Endometrium (tissue), 2 donors: ENCODE results near the gene TEP1.
A peak's percentile ranks its signal among the peaks of the same experiment; 100 is the strongest.
"Not testable (repeated sequence)": the region's sequence is repeated elsewhere in the genome, so short reads cannot be mapped to it uniquely, and the experiment has no call there.

Experiments
- FAIRE-seq: peaks from 2 replicates; lab custom pipeline; 2012; peaks lifted over from hg19 to GRCh38; lab: Jason Lieb, UNC
- donor health status: control.
- donor health status: control.

TEP1 gene

DNA sequence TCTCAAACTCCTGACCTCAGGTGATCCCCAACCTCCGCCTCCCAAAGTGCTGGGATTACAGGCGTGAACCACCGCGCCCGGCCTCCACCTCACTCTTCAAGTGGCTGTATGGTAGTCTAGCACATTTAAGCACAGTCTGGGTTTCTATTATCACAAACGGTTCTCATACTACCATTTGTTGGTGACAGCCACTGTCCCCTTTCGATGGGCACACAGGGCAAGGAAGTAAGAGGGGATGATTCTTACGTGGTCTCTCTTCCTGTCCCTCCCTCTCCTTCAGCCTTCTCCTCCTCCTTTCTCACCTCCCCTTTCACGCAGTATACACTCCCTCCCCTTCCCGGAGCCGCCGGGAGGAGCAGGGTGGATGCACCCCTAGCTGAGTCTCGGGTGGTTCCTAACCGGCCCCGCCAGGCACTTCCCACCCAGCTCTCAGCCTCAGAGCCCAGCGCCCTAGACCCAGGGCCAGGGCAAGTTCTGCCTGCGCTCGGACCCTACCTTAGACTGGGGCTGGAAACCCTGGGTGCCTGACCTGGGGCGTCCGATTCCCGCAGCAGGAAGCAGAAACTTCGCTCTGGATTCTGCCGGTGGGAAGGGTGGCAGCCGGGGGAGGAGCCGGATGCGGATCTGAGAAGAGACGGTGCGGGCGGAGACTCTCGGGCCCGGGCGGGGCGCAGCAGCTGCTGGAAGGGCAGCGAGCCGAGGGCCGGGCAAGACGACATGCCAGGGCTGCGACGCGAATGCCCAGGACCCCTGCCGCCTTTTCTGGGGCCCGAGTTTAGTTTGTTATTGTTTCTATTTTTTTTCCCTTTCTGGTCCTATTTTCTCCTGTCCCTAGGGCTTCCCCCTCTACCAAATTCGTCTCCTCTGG, at the start of gene TEP1:
Gene TEP1 (minus strand): TSS at position 626 of the 868 bp plus-strand sequence. CDS start 5,062 bp downstream, outside the sequence.
- no peak for FAIRE-seq

DNA sequence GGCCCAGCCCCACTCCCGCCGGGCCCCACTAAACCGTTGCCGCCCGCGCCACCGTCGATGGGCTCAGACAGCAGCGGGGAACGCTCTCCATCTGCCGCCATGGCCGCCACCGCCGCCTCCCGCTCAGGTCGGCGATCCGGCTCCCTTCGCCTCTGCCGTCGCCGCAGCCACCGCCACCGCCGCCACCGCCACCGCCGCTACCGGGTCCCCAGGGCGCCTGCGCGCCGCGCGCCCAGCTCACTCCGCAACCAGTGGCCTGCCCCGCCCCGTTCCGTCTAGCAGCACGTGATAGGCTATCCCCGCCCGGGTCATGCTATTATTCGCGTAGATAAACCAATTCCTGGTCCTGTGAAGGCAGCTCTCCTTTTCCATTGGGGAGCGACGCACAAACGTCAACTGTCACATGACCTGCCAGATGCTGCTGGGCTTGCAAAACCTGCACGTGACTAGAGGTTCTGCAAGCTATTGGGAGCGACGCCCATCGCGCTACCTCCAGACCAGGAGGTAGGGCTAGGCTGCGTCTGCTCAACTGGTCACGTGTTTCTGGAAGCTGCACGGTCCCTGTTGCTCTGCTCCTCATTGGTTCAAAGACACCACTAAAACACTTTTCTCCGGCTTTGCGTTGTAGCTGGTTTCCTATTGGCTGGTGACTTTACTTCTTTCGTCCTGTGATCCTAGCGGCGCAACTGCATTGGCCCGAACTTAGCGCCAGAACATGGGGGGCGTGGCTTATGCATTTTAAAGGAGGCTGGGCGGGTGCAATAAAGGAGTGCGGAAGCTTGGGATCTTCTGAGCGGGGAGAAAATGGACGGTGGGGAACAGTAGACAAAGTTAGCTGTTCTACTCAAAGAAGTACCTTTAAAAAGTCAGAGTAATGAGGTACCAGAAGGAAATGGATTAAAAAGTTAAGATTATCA, 48.2 kb upstream of the TEP1 start, which contains the start of gene PIP4P1:
Gene PIP4P1 (minus strand): TSS at position 210 of the 917 bp plus-strand sequence. CDS start 109 bp downstream, at position 101.
- peak; percentile 100 for FAIRE-seq

DNA sequence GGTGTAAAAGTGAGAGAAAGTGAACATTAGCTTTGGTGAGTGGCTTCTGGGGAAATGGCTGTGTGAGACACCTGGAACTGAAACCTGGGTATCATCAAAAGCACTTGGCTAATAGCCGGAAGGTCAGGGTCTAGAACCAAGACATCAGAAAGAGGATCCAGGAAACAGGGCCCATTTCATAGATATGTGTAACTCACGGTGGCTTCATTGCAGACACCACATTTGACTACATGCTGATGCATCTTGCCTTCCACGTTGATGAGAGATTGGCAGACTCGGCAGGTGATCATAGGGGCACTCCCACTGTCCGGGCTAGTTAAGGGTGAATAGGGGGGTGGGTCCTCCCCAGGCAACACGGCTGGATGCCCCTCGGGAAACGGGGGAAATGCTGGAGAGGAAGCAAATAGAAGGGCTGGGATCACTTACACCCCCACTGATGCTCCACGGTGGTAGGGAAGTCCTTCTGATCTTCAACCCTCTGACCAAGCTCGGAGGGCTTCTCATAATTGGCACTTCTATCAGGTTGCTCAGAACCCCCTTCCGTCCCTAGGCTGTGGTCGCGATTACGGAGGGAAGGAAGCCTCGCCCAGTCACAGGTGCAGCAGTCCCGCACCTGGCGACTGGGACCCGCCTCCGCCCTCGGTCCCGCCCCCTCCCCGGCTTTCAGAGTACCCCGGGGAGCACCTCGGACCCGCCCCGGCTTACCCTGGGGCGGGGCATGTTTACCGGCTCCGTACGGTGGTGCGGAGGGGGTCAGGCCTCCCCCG, 47.3 kb upstream of the TEP1 start:
- no peak for FAIRE-seq

DNA sequence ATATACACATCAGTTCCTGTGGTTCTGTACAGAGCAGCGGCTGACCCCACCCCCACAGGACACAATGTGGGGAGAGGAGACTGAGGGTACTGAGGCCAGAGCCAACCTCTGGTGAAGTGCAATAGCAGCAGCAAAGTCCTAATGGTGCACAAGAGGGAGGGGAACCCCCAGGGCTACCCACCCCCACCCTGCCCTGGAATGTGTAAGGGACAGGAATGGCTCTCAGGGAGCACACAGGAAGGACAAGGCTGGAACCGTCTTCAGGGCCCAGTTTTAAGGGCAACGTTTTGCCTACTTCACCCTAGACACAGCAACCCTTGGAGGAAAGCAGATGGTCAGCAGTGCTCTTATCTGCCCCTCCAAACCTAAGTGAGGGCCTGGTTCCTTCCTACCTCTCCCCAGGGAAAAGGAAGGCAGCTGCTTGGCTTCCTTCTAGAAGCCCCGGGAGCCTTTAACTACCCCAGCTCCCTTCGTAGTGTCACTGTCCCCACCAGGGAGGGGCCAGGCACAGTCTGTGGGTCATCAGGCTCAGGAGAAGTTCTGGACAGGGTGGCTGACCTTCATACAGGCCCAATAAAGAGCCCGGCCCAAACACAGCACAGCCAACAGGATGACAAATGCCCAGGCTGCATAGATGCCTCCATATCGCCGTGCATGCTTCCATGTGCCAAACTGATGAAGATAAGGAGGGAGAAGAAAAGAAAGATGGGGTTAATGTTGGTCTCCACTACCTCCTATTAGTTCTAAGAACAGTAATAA, 44.9 kb upstream of the TEP1 start:
- FAIRE-seq = no peak

DNA sequence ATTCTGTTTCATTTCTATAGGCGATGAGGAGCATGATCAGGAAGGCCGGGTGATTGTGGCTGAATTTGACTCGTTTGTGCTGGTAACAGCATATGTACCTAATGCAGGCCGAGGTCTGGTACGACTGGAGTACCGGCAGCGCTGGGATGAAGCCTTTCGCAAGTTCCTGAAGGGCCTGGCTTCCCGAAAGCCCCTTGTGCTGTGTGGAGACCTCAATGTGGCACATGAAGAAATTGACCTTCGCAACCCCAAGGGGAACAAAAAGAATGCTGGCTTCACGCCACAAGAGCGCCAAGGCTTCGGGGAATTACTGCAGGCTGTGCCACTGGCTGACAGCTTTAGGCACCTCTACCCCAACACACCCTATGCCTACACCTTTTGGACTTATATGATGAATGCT, 43.7 kb upstream of the TEP1 start:
- no peak for FAIRE-seq

DNA sequence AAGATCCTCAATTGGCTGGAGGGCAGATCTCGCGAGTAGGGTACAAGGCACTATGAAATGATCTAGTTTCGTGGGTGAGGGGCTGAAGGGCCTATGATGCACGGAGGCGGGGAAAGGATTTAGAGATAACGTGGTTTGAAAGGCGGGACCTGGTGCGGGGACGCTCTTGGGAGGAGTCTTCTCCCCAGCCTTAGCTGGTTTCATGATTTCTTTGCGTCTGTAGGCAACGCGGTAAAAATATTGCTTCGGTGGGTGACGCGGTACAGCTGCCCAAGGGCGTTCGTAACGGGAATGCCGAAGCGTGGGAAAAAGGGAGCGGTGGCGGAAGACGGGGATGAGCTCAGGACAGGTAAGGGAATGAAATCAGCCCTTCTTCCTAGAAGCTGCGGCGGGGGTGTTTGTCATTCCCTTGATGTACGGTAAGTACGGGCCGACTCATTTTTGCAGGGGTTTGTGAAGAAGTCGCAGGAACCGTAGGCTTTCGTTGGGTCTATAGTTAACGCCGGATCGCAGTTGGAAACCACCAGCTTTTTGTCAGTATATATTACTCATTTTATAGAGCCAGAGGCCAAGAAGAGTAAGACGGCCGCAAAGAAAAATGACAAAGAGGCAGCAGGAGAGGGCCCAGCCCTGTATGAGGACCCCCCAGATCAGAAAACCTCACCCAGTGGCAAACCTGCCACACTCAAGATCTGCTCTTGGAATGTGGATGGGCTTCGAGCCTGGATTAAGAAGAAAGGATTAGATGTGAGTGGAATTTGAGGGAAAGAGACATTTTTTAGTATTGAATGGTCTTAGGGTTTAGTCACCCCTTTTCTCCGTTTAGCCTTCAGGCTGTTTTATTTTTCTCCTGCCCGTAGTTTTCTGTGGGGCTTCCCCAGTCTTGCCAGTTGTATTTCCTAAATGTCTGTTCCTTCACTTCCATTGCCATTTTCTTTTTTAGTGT, 42.3 kb upstream of the TEP1 start:
- FAIRE-seq = no peak

DNA sequence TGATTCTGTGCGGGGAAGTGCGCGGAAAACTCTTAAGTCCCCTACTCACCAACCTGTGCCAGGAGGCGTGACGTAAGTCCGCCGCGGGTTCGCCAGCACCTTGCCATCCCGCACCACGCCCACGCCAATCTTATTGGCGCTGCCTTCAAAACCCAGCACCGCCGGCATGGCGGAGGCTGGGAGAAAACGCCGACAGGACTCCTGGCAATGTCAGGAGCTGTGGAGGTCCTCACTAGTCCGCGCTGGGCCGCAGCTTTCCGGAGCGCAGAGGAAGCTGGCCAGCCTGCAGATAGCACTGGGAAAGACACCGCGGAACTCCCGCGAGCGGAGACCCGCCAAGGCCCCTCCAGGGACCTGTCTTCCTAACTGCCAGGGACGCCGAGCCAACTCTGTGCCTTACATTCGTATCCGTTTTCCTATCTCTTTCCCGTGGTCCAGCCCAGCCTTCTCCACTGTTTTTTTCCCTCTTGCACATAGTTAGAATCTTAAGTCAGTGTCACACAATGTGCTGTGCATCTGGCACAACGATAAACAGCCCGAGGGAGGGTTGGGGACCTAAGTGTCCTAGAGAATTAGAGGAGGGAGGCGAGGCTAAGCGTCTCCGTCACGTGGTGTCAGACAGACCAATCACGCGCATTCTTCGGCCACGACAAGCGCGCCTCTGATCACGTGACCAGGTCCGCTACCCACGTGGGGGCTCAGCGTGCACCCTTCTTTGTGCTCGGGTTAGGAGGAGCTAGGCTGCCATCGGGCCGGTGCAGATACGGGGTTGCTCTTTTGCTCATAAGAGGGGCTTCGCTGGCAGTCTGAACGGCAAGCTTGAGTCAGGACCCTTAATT, 41.4 kb upstream of the TEP1 start, which contains the start of the genes APEX1 and OSGEP:
Gene APEX1 (plus strand): TSS at position 711 of the 839 bp plus-strand sequence. CDS start 420 bp downstream, outside the sequence.
Gene OSGEP (minus strand): TSS at position 297 of the 839 bp plus-strand sequence. CDS start 129 bp downstream, at position 168.
- FAIRE-seq = peak; percentile 95

DNA sequence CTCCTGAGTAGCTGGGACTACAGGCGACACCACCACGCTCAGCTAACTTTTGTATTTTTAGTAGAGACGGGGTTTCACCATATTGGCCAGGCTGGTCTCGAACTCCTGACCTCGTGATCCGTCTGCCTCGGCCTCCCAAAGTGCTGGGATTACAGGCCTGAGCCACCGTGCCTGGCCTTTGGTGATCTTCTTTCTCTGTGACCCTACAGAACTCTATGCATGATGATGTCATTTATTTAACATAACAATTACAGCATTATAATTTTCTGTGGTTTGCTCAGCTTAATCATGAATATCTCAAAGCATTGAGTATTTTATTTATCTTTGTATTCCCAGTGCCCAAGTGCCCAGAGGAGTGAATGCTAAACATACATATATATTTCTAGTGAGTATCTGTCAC, 39.5 kb upstream of the TEP1 start:
- not testable (repeated sequence) for FAIRE-seq

DNA sequence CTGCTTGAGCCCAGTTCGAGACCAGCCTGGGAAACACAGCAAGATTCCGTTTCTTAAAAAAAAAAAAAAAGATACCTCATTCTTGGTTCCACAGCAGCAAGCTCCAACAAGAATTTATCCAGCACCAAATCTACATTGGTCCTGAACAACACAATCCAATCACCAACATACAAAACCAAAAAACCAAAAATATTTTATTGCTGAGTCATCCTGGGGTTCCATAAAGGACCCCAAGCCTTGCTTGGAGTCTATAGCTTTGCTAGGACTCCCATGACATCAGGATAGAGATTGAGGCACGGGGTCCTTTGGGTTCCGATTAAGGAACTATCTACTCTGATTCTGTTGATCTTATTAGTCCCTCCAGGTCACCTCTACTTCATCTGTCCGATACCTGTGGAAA, 33.6 kb upstream of the TEP1 start:
- no peak for FAIRE-seq

DNA sequence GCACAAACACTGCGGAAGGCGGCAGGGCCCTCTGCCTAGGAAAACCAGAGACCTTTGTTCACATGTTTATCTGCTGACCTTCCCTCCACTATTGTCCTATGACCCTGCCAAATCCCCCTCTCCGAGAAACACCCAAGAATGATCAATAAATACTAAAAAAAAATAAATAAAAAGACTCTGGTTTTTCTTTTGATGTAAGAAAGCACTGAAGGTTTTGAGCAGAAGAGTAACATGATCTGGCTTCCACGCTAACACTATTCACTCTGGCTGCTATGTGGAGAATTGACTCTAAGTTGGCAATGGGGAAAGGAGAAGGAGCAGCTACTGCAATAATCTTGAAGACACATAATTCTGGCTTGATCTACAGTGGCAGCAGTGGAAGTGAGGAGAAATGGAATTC, 30.3 kb upstream of the TEP1 start:
- FAIRE-seq = not testable (repeated sequence)

DNA sequence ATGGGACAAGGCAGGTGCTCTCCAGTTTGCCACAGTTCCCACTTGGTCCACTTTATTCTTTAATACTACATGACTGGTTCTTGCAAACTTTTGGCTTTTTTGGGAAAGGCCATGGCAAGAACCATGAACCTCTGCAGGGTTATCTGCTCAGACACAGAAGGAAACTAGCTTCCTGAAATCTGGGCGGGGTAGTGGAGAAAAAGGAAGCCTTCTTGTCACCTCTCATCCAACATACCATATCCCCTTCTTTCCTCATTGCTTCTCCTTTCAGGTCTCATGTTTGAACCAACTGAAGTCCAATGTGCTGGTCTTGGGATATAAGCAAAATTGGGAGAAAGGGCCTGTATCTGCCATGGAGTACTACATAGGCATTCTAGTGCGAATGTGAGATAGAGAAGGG, 28.2 kb upstream of the TEP1 start:
- no peak for FAIRE-seq

DNA sequence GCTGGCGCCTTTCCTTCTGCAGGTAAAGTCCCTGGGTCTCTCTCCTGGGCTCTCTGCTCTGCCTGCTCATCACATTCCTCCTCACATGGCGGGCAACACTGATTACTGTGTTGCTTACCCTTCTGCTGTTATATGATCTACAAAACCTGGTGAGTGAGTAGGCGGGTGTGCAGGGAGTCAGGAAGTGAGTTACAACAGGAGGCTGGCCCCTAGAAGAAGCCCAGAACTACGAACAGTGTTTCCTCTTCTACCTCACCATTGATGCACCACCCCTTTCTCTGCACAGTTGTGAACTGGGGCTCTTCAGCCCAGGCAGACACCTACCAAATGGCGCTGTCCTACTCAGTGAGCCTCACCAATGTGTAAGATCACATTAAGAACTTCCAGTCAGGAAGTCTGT, 27.6 kb upstream of the TEP1 start:
- no peak for FAIRE-seq

DNA sequence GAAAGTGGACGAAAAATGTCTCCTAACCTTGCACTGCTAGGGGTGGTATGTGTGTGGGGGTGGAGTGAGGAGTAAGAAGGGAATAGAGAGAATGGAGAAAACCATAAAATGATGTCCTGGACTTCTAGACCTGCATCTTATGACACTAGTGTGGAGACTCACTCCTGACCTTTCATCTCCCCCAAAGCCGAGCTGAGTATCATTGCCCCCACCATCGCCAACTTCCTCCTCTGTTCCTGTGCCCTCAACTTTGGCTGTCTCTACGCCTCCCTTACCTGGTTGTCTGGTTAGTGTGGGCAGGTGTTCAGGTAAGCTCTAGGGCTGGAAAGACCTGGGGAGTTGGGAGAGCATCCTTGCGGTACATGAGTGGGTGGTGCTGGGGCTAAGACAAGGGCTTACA, 27.2 kb upstream of the TEP1 start:
- no peak for FAIRE-seq

DNA sequence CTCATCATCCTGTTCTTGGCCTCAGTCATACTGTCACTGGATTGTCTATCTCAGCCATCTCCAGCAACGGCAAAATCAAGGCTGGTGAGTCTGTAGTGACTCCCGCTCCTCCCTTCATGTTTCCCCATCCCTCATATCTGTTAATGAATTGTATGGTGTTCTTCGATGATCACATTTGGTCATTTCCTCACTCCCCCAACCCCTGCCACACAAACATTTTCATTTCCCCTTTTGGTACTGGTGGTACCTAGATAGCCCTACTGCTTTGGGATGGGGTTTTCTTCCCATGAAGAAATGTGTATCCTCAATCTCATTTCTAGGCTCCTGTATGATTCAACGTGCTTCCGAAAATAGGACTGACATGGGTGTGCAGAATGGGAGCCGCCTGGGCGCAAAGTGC, 25.4 kb upstream of the TEP1 start:
- FAIRE-seq = no peak

DNA sequence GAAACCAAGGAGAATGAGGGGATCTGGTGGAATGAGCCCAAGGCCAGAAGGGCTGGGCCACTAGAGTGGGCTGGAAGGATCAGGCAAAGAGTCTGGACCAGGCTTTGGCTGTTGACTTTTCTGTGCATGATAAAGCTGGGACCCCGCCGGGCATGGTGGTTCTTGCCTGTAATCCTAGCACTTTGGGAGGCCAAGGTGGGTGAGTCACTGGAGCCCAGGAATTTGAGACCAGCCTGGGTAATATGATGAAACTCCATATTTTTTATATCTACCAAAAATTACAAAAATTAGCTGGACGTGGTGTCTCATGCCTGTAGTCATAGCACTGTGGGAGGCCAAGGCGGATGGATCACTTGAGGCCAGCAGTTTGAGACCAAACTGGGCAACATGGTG, 23.1 kb upstream of the TEP1 start:
- no peak for FAIRE-seq

DNA sequence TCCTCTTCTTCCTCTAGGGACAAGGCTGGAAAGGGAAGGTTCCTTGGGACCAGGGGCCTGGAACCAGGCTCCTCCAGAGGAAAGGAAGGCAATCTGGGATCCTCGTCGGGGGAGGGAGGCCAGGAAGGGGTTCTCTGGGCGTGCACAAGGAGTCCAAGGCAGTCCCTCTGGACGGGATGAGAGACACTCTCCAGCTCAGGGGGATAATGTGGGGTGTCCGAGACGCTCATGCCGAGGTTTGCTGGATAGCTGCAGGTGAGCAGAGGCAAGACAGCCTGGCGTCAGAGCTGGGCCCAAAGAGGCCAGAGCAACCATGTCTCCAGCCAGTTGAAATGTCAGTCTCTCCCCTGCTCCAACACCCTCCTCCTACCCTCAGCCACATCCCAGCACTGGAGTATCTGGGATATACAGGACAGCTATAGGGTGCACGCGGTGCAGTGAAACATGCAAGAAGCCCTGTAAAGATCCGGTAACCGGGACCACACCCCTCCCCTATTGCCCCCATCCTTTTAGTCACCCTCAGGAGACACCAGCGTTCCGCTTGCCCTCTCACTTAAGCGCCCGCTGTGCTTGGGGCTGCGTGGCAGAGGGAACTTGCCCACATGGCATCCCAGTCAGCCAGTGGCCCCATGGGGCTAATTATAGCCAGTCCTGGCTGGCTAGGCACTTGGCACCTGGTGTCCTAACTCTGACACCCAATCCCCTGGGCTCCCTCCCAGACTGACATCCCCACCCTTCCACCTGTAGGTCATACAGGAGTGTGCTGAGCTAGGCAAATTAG, 22.5 kb upstream of the TEP1 start, which contains the start of gene KLHL33:
Gene KLHL33 (minus strand): TSS at position 585 of the 781 bp plus-strand sequence. CDS start 355 bp downstream, at position 230.
- FAIRE-seq = no peak

DNA sequence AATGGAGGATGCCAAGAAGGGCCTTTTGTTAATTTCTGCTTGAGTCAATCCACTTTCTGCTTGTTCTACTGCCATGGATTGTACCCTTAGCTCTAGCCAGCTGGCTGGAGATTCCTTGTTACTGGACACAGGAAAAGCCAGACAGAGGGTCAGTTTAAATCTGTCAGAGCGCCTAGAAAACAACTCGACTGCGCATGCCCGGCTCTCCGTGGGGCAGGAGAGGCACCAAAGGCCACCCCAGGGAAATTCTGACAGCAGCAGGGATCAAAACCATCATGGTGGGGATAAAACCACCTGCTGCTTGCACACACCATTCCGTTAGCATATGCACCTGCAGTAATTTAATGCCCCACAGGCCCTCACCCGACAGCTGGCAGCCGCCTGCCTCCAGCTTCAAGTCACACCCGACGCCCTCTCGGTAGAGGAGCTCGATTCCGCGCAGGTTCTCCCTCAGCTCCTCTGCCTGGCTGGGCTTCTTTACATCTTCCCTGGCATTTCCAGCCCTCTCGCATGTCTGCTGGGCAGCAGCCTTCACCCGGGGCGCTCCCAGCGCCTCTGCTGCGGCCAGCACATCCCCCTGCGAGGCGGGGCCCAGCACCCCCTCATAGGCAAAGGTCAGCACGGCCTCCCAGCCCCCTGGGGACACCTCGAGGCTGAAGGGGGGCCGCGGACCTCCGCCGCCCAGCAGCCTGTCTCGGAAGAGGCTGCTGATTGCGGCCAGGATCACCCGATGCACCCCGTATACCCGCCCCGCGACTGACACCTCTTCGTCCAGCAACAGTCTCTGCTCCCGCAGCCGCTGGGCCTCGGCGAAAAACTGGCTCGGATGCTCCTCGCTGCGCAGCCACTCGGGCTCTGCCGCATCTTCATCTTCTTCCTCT, 21.6 kb upstream of the TEP1 start:
- no peak for FAIRE-seq
